GM12874 (cell line): ENCODE results near the gene NOL8.

ENCODE experiments used
- TF ChIP-seq, protein P1 (sequence below): IDR thresholded peaks from 2 replicates; pipeline ENCODE4 v1.5.1; 2011; ENCODE audit warnings: low read depth, mild to moderate bottlenecking, control low read depth, low read length, moderate library complexity; ENCODE audit not compliant: insufficient read depth

NOL8 gene

DNA sequence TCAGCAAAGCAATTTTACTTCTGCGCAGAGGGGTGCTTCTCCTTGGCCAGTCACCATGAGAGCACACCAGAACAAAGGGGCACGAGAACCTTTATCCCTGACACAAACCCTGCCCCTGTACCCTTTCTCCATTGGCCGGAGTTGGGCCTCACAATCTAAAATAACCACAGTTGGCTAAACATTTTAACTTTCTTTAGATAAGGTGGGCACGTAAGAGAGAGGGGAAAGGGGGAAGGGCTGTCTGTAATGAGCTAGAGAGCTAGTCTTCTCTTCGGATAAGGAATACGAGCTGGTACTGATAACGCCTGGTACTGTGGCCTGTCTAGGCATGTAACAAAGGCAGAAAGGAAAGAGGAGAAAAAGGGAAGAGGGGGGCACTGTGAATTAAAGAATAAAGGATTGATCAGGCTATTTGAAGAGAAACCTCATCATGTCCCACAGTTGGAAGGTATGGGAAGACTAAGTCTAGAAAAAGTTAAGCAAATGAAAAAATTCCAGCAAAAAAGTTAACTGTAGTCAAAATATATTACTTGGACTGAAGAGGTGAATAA is 29.8 kb downstream of the NOL8 start:
- TF ChIP-seq, protein P1, sequence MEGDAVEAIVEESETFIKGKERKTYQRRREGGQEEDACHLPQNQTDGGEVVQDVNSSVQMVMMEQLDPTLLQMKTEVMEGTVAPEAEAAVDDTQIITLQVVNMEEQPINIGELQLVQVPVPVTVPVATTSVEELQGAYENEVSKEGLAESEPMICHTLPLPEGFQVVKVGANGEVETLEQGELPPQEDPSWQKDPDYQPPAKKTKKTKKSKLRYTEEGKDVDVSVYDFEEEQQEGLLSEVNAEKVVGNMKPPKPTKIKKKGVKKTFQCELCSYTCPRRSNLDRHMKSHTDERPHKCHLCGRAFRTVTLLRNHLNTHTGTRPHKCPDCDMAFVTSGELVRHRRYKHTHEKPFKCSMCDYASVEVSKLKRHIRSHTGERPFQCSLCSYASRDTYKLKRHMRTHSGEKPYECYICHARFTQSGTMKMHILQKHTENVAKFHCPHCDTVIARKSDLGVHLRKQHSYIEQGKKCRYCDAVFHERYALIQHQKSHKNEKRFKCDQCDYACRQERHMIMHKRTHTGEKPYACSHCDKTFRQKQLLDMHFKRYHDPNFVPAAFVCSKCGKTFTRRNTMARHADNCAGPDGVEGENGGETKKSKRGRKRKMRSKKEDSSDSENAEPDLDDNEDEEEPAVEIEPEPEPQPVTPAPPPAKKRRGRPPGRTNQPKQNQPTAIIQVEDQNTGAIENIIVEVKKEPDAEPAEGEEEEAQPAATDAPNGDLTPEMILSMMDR = no peak

DNA sequence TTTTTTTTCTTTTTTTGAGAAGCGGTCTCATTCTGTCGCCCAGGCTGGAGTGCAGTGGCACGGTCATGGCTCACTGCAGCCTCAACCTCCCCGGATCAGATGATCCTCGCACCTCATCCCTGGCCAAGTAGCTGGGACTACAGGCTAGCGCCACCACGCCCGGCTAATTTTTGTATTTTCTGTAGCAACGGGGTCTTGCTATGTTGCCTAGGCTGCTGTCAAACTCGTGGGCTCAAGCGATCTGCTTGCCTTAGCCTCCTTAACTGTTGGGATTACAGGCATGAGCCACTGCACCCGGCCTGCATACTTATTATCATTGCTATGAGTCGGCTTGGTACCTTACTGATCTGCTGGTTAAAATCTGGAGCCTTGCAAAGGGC is 30.9 kb downstream of the NOL8 start:
- TF ChIP-seq, protein P1 = no peak

DNA sequence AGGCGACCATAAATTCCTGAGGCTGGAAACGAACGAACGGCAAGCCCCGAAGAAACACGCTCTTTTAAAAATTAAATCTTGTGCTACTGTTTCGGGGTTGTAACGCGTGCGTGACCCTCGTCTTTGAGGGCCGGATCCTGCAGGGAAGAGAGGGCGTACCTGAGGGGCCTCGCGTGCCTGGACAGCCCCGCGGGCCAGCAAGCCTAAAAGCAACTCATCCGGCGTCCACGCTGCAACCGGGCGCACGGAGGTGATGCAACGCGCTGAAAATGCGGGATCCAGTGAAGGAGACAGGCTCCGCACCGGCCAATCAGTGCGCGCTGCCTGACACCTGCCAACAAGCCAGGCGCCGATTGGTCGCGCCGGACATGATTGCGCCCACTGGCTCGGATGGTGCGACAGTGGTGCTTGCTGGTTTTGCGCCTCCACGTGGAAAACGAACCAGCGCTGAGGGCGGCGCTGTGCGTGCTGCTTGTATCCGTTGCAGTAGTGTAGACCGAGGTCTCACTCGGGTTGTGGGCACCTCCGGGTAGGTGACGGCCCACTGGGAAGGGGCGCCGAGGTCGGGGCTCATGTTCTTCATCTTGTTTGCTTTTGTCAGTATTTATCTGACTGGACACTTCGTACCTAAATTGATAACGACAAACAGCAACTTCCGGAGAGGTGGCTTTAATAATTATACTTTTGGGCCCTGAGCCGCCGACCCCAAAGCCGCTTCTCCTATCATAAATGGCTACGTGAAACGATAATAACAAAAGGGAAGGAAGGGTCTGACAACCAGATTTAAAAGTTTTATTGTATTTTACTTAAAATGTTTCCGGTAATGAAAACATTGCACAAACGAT is 31.5 kb downstream of the NOL8 start, which contains the start of gene IARS1:
IARS1 (minus strand) TSS at position 246 of the 845 bp plus-strand sequence. CDS start 4,278 bp downstream, outside the sequence.
- TF ChIP-seq, protein P1 = peak; percentile 50

DNA sequence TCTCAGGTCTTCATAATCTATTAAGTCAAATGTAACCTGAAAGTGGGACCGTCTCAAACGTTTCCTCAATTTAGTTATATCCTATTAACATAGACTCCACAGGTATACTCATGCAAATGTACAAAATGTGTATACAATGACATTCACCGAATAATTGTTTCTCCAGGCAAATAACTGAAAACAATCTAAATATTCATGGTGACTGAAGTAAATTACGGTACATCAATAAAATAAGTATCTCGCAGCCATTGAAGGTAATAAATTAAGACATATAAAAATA is 32.1 kb downstream of the NOL8 start:
- TF ChIP-seq, protein P1 = no peak

DNA sequence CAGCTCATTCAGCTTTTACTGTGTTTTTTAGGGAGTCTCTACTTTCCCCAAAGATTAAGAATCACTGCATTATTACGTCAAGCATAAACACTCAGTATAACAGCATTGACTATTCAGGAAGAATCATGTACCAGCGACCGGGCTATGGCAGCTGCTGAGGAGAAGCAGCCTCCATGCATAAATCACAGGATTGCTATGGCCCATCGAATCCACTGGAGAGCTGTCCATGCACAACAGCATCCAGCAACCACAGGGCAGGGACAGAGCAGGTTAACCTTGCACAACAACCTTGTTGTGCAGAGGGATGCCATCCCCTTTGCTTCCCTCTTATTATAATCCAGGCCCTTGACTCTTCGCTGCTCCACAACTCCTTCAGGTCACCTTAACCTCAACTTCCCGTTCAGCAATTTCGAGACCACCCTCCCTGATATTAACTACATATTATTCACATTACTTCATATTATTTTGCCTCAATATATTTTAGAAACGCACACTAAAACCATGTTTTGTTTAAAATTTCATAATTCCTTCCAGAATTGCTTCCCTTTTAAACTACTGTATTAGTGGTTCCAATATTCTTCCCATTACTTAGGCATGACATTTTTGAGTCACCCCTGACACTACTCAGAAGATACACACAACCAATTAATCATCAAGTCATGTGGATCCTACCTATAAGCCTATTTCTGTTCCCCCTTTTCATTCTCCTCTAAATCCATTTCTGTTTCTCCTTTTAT is 32.6 kb downstream of the NOL8 start:
- TF ChIP-seq, protein P1 = no peak

DNA sequence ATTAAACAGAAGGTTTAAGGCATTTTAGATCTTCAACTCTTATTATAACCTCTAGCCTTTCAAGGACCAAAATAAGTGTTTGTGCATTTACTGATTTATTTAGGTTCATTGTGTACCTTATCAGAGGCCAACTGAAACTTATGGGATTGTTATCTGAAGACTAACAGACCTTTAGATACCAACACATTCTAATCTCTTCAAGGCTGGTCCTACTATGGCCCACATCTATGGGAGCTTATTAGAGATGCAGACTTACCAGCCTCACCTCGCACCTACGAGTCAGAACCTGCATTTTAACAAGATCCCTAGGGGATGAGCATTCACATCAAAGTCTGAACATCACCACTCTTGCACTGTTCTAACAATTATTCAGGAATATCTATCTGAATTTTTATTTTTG is 33.6 kb downstream of the NOL8 start:
- TF ChIP-seq, protein P1 = no peak

DNA sequence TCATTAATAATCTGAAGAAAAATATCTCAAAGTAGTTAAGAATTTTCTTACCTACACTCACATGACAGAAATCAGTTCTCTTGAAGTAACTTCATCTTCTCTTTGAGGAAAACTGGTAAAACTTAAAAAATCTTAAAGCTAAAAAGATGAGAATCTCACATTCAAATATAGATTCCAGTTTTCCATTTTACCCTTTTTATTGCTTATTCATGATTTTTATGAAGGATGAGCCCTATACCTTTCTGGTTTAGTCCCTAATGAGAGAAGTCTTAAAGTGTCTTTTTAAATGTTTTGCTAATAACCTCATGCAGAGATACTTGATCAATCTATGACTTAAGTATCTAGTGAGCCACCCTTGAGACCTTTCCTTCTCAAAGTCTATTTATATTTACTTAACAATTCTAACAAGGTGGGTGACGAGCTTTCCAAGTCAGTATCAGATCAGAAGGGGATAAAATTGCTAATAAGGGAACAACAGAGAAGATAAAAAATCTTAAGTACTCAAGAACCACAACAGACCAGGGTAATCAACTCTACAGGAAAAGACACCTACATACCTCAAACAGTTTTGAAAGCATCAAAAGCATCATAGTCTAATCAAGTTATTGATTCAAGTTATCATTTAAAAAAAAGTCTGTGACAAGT is 34.2 kb downstream of the NOL8 start:
- TF ChIP-seq, protein P1 = no peak
